HG03520 (cell line): Measurements from ENCODE around the gene MAMDC4.
"Not testable (repeated sequence)": the region's sequence is repeated elsewhere in the genome, so short reads cannot be mapped to it uniquely, and the experiment has no call there.

Experiments used
- ATAC-seq: cut with Tn5 transposase; IDR thresholded peaks from one replicate; pipeline ENCODE4 v1.9.1; 2021; ENCODE audit warnings: mild to moderate bottlenecking, moderate library complexity; ENCODE audit not compliant: unreplicated experiment

Gene MAMDC4

DNA sequence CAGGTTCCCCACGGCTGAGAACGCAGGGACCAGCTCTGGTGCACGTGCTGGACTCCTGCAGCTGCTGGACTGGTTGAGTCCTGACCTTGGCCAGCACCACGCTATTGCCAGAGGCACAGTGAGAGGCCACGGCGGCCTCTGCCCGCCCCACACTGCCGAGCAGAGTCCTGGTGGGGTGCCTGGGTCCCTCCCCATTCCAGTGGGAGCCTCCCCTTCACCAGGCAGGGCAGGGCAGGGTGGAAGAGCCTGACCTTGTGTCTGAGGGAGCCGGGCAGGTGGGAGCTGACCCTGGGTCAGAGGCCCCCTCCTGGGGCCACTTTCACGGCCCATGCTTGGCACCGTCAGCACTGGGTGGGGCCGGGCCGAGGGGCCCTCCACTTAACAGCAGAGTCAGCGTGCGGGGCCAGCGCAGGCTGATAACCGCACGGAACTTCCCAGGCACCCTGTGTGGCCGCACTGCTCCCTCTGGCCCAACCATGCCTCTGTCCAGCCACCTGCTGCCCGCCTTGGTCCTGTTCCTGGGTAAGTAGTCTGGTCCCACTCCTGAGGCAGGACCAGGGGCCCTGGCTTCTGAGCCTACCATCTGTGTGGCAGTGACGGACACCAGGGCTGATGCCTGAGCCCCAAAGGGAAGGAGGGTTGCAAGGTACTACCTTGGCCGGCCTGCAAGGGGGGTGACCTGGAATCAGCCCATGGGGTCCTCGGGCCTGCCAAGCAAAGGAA, at the start of gene MAMDC4:
MAMDC4 (plus strand) TSS at position 406 of the 723 bp plus-strand sequence; CDS start at position 477, 71 bp downstream.
- no peak for ATAC-seq

DNA sequence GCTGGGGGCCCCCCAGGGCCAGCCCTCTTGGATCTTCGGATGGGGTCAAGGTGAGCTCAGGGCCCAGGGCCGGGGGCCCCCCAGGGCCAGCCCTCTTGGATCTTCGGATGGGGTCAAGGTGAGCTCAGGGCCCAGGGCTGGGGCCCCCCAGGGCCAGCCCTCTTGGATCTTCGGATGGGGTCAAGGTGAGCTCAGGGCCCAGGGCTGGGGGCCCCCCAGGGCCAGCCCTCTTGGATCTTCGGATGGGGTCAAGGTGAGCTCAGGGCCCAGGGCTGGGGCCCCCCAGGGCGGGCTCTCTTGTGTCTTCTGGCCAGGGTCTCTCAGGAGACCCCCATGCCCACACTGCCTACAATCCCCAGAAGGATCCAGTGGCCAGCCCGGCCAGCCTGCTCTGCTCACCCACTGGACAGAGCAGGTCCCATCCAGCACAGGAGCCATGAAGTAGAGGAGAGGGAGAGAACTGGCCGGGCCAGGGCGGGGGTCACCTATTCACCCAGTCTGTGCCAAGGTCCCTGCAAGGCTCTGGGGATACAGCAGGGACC, 49.1 kb upstream of the MAMDC4 start:
- ATAC-seq, result not testable (repeated sequence)

DNA sequence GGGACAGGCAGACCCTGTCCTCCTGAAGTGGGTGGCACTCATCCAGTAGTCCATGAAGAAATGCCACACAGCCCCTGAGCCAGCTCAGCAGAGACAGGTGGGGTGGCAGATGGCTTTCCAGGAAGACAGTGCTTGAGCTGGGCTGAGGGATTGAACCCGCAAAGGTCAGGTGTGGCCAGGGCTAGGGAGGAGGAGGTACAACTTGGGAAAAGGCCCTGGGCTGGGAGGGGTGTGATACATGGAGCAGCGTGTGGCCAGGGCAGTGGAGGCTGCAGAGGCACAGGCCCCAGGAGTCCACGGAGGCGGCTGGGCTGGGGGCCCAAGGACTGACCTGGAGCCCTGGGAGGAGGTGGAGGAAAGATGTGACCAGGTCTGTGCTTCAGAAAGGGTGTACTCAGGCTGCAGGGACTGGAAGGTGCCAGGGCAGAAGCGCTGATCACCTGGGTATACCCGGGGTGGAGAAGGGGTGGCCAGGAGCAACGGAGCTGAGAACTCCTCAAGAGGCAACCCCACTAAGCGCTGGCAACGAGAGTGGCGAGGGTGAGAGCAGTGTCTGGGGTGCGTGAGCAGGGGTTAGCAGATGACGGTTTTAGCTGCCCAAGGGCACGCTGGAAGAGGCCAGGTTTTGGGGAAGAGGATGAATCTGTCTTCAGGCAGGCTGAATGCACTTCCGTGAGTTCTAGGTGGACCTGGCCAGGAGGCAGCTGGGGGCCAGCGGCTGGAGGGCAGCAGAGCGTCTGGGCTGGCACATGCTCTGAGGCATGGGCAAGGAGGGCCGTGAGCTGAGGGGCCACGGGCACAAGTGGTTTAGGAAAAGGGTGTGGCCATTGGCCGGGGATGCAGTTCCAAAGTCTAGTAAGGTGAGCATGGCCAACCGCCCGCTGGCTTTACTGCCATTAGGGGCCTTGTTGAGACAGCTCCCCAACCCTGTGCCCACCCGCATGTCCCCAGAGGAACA, 48.3 kb upstream of the MAMDC4 start:
- no peak for ATAC-seq

DNA sequence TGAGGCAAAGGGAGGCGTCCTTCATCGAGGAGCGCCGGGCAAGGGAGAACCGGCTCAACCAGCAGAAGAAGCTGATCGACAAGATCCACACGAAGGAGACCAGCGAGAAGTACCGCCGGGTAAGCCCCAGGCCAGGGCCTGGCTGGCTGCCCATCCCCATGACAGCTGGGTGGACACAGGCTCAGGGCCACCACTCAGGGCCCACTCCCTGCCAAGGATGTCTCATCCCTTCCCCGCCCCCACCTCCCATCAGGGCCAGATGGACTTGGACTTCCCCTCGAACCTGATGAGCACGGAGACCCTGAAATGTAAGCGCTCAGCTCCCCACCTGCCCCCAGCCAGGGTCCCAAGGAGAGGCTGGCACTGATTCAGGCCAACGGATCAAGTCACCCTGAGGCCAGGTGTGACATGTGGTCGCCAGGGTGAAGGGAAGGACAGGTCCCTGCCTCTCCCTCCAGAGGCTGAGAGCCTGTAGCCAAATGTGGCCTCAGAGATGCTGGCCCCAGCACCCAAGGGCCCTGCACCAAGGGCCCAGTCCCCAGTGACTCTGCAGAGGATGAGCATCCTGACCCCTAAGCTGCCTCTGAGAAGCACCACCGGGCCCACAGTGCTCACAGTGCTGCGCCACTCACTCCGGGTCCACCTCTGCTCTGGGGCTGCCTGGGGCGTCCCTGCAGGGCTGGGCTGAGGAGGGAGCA, 47.5 kb upstream of the MAMDC4 start:
- no peak for ATAC-seq

DNA sequence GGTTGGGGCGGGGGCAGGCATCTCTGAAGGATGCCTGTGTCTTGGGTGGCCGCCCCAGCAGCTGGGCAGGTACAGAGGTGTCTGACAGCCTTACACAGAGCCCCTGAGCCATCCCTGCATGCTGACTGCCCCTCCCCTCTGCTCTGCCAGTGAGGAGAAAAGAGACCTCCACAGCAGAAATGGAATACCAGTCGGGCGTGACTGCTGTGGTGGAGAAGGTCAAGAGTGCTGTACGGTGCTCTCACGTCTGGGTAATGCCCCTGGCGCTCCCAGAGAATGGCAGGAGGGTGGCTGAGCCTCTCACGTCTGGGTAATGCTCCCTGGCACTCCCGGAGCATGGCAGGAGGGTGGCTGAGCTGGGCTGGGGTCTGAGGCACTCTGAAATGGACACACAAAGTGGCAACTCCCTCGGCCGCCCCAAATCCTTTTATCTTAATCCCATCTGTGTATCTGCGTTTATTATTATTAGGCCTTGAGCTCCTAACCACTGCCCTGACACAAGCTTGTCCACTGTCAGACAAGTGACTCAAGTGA, 46.9 kb upstream of the MAMDC4 start:
- no peak for ATAC-seq

DNA sequence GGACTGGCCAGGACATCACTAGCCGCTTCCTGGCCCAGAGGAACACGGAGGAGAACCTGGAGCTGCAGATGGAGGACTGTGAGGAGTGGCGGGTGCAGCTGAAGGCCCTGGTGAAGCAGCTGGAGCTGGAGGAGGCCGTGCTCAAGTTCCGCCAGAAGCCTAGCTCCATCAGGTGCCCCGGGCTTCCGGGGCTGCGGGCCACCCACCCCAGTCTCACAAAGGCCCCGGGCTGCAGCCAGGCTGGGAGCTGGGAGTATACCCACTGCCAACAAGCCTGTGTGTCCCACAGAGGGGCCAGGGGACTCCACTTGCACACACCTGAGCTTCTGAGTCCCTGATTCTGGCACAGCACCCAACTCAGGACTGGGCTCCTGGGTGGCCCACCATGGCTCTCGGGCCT, 46.1 kb upstream of the MAMDC4 start:
- no peak for ATAC-seq

DNA sequence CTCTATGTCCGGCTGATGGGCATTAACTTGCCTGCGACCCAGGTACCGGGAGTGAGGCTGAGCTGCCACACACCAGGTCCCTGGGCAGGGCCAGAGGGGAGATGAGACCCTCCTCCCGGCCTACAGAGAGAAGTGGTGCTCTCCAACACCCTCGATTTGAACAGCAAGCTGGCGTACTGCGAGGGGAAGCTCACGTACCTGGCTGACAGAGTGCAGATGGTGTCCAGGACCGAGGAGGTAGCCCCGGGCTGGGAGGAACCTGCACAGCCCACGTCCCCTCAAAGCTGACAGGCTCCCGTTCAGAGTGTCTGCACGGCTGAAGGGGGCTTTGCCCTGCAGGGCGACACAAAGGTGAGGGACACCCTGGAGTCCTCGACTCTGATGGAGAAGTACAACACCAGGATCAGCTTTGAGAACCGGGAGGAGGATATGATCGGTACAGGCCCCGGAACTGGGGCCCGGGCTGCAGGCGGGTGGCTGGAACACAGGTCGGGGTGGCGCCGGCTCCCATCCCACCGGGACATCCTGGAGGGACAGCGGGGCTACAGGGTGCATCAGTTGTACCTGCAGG, 45.4 kb upstream of the MAMDC4 start:
- ATAC-seq, result no peak

DNA sequence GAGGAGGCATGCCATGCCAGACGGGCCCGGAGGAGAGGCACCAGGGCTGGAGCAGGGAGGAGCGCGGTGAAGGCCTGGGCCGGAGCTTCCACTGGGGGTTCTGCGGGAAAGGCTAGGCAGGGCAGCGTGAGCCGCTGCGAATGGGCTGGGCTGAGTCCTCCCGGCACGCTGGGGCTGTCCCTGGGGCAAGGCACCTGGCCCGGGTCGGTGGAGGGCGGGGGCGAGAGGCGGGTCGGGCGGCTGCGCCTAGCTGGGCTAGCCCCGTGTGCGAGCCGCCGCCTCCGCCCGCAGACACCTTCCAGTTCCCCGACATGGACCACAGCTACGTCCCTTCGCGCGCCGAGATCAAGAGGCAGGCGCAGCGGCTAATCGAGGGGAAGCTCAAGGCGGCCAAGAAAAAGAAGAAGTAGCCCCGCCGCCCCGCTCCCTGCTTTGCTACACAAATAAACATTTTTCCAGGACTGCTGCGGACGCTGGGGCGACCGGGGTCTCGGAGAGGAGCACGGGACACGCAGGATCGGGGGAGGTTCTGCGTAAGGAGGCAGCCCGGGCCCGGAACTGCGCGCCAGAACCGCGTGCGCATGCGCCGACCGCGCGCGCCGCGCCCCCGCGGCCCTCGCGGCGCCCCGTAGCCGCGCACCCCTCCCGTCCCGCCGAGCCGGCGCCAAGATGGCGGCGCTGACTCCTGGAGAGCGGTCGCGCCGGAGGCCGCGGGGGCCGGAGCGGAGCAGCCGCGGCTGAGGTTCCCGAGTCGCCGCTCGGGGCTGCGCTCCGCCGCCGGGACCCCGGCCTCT, 44.7 kb upstream of the MAMDC4 start, which contains the start of gene RABL6:
RABL6 (plus strand) TSS at position 668 of the 794 bp plus-strand sequence. CDS start 249 bp downstream, outside the sequence.
- peak; percentile 68 for ATAC-seq

DNA sequence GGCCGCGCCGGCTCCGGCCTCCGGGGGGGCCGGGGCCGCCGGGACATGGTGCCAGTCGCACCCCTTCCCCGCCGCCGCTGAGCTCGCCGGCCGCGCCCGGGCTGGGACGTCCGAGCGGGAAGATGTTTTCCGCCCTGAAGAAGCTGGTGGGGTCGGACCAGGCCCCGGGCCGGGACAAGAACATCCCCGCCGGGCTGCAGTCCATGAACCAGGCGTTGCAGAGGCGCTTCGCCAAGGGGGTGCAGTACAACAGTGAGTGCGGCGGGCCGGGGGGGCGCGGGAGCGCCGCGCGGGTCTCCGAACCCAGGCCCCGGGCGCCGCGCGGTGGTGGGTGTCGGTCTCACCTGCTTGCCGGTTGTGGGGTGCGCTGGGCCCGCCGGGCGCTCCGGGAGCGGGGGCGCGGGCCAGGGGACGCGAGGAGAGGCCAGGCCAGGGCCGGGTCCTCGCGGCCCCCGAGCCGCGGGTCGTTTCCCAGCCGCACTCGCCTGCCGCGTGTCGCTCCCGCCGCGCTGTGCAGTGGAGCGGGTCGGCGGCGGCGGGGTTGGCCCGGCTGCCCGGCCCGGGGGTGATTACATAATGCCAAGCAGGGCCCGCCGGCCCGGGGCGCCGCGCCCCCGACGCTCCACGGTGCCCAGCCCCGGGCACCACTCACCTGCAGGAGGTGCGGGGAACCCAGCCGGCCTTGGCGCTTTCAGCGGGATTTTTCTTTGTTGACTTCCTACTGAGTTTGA, 43.9 kb upstream of the MAMDC4 start:
- peak; percentile 27 for ATAC-seq

DNA sequence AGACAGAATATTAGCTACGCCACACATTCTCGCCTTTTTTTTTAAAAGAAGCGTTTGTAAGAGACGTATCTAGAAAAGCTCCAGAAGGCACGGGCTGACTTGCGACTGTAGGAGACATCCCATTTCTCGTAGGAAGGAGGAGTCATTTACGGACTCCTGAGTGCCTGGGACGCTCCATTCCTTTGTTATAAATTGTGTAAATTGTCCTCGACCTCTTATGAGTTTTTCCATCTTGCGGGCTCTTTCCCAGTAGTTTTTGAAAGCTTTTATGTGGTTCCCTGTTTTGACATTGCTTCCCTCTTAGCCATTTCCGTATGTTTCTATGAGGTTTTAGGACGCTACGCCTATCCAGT, 43.4 kb upstream of the MAMDC4 start:
- no peak for ATAC-seq

DNA sequence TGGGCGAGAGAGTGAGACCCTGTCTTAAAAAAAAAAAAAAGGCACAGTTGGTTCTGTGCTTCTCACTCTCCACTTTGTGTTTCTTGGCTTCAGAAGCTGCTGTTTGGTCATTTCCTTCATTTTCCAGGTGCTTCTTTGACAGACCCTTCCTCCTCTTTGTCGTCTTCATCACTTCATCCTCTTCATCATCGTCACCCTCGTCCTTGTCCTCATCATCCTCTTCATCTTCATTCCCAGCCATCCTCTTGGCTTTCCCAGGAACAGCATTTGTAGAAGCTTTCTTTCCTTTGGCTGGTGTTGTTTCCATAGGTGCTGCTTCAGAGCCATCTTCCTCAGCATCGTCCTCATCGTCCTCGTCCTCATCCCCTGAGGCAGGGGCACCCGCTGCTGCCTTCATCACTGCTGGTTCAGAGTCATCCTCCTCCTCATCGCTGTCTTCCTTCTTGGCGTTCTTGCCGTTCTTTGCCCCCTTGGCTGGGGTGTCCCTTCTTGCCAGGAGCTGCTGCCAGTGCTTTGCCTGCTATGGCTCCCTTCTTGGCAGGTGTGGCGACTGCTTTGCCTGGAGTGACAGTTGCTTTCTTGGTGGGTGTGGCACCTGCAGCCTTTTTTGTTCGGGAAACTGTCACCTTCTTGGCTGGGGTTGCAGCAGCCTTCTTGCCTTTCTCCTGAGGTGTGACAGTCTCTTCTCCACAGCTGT, 37.3 kb upstream of the MAMDC4 start:
- ATAC-seq, result no peak

DNA sequence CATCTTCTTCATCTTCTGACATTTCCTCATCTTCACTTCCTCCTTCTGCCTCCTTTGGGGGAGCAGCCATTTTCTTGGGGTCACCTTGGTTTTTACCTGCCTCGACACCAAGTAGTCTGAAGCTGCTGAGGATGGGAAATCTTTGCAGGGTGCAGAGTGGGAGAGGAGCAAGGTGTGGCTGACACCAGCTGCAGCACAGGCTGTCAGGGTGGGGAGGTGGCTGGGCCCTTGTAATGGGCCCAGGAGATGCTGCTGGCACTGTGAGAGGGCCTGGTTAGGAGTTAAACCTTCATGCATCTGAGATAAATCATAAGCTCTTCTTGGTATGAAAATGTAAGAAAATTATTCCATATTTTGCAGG, 36.7 kb upstream of the MAMDC4 start:
- ATAC-seq, result no peak

DNA sequence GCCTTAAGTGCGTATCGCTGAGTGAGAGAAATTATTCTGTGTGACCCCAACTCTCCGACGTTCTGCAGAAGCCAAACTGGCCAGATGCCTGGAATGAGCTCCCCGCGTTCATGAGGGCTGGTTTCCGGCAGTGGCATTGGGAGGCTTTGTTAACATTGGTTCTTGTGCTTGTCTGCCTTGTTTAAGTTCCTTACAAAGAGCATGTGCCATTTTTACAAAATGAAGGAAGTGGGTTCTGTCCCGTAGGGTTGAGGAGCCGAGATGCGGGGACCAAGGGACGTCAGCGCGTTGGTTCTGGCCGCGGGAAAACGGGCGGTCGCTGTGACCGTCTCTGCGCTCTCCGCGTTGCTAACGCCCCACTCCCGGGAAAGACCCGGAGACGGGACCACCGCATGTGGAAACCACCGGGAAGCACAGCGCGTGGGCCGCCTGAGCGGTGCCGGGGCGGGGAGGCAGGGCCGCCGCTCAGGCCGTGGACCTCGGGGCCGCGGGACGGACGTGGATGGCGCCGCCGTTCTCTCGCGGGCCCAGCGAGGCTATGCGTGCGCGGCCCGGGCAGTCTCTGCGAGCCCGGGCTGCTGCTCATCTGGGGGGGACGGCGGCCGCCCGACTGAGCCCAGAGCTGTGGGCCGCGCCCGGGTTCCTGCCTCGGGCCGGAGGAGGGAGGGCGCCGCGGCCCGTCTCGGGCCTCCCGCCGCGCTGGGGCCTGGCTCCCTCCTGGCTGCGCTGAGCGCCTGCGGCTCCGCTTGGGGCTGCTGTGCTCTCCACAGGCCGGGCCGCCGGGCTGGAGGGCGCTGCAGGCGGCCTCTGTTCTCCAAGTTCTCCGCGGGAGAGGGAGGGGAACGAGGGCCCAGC, 30.9 kb upstream of the MAMDC4 start:
- ATAC-seq, result no peak

DNA sequence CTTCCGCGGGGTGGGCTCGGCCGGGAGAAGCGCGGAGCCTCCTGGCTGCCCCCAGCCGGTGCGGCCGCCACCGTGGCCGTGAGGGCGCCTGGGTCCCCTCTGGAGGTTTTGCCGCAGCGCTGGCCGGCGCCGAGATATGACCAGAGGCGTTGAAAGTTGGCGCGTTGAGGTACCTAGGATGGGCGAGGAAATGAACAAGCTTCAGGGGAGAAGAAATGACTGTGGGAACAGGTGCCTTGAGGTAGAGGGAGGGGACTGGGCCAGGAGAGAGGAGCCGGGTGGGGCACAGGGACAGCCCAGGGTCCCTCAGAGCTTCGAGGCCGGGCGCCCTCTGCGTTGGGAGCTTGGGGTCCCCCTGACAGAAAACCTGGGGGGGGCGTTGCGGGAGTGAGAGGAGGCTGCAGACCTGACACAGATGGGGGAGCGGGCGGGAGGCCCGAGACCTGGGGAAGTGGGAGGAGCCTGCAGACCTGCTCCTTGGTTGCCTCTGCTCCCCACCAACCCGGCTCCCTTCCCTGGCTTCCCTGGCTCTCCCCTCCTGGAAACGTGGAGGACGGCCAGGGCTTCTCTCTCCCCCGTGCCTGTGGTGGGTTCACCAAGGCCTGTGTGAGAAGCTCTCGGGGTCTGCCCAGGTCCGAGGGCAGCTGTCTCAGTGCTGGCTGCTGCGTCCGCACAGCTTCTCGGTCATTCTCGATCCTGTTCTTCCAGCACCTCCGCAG, 30.2 kb upstream of the MAMDC4 start:
- no peak for ATAC-seq

DNA sequence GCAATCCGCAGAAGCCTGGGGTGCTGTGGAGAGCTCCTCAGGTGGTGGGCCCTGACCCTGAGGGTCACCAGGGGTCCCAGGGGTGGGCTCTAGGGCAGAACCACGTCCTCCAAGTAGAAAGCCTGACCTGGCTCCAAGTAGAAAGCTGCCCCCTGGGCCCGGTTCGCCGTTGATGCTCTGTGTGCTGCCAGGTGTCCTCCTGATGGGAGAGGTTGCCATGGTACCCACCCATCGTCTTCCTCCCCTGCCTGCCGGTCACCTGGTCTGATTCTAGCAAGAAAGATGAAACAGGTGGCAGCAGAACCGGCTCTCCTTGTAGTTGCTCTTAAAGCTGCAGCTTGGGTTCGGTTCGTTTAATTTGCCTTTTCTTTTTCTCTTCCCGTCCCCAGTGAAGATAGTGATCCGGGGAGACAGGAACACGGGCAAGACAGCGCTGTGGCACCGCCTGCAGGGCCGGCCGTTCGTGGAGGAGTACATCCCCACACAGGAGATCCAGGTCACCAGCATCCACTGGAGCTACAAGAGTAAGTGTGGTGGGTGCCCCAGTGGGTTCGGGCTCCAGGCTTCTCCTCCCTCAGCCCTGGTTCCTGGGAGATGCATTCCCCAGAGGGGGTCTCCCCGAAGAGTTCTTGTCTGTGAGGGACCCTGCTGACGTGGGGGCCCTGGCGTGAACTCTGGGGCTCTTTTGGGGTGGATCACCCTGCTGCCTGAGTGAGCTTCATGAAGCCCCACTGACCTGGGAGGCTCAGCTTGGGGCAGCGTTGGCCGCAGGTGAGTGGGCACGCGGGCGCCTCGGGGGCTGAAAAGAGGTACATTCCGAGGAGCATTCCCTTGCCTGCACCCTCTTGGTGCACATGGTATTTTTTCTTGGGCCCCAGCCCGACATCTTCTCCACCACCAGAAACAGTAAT, 28.8 kb upstream of the MAMDC4 start:
- no peak for ATAC-seq
